A673 (cell line): ENCODE results near the gene C3orf22. TPM values are rescaled to one million over a fixed set of nuclear protein-coding genes. Genes with fewer than 3 reads are reported as not detected.

Source experiments
- BruUV-seq: library from RNA; stranded (reverse); fragments of 400-500 nt; replicated peaks from 2 replicates; lab custom pipeline; 2021; lab: Mats Ljungman, UMichigan
- CTCF ChIA-PET: fragments of 300-600 bp; sonication (Branson Sonifier 250); formaldehyde crosslinking; loops from one replicate; lab custom pipeline; 2022; ENCODE audit warnings: antibody characterized with exemption; lab: Charles Lee
- POLR2A ChIA-PET: fragments of 300-600 bp; sonication (Branson Sonifier 250); formaldehyde crosslinking; loops from one replicate; lab custom pipeline; 2022; ENCODE audit warnings: antibody characterized with exemption; ENCODE audit not compliant: low non-redundant PET; lab: Charles Lee
- DNase-seq: peaks from one replicate; pipeline ENCODE4 v3.0.0-alpha.2; 2015; ENCODE audit warnings: low spot score
- H3K27ac ChIP-seq: fragments of 200-600 bp; sonication (generic); 2 replicates; pipeline ENCODE4 v1.5.1; 2016; ENCODE audit warnings: mixed run types, low read depth, mild to moderate bottlenecking, mixed read lengths, antibody characterized with exemption, low read length; ENCODE audit not compliant: poor library complexity, severe bottlenecking
- H3K27me3 ChIP-seq: fragments of 200-600 bp; sonication (generic); replicated peaks from 2 replicates; pipeline ENCODE4 v1.6.1; 2017; ENCODE audit warnings: mixed run types, low read depth, mild to moderate bottlenecking, mixed read lengths, antibody characterized with exemption, low read length; ENCODE audit not compliant: insufficient read depth, poor library complexity
- H3K36me3 ChIP-seq: fragments of 200-600 bp; sonication (generic); 2 replicates; pipeline ENCODE4 v1.6.1; 2016; ENCODE audit warnings: mixed run types, mild to moderate bottlenecking, mixed read lengths, antibody characterized with exemption, low read length; ENCODE audit not compliant: insufficient read depth, poor library complexity, severe bottlenecking
- H3K4me1 ChIP-seq: fragments of 200-600 bp; sonication (generic); 2 replicates; pipeline ENCODE4 v1.6.1; 2017; ENCODE audit warnings: mixed run types, mild to moderate bottlenecking, mixed read lengths, antibody characterized with exemption, low read length; ENCODE audit not compliant: insufficient read depth, poor library complexity, severe bottlenecking
- H3K4me3 ChIP-seq: fragments of 200-600 bp; sonication (generic); 2 replicates; pipeline ENCODE4 v1.5.1; 2016; ENCODE audit warnings: low read depth, mixed run types, mild to moderate bottlenecking, mixed read lengths, low read length; ENCODE audit not compliant: poor library complexity, severe bottlenecking
- H3K9me3 ChIP-seq: fragments of 200-600 bp; sonication (generic); 2 replicates; pipeline ENCODE4 v1.6.1; 2016; ENCODE audit warnings: mixed run types, low read depth, mild to moderate bottlenecking, mixed read lengths, antibody characterized with exemption, low read length; ENCODE audit not compliant: poor library complexity, severe bottlenecking
- CTCF ChIP-seq: fragments of 300-800, 200-600 bp; sonication (generic); conservative IDR thresholded peaks from 2 replicates; pipeline ENCODE4 v1.5.1; 2017; ENCODE audit warnings: low read depth, mild to moderate bottlenecking, antibody characterized with exemption, low read length, moderate library complexity, mixed read lengths
- EZH2 ChIP-seq: fragments of 200-600 bp; sonication (generic); IDR thresholded peaks from 2 replicates; pipeline ENCODE4 v1.6.1; 2017; ENCODE audit warnings: borderline replicate concordance, low read depth, mild to moderate bottlenecking, mixed read lengths, antibody characterized with exemption, low read length; ENCODE audit not compliant: poor library complexity, severe bottlenecking
- intact Hi-C: fragments of 100-400 bp; cut with micrococcal nuclease; formaldehyde crosslinking; loops from one replicate; pipeline ENCODE4 v1.10.0; 2022; ENCODE audit not compliant: unreplicated experiment
- total RNA-seq: library from RNA; stranded (reverse); gene quantifications from 2 replicates; pipeline ENCODE4 v1.2.3, GENCODE V29; 2021

The C3orf22 gene
- total RNA-seq, 1 experiment from 2014 or later = not detected

- ChIA-PET CTCF (no interaction called here), POLR2A (no interaction called here)
- no TSS peak for BruUV-seq
- Histone ChIP-seq H3K27me3 (no peaks in the 10 kb centered on the region), H3K36me3 (no peaks in the 10 kb centered on the region), H3K27ac (no peak overlapping the region), H3K4me1 (peaks cover 3% of the 10 kb centered on the region), H3K4me3 (no peak overlapping the region), H3K9me3 (no peaks in the 10 kb centered on the region)
- intact Hi-C loops = no loop called here
- no peak for TF ChIP-seq EZH2
- TF ChIP-seq CTCF = no peak
- no peak for DNase-seq
Measured at GRCh38 chr3:126545544-126545943, 13.2 kb downstream of the C3orf22 start.

- Histone ChIP-seq H3K4me1 (peaks cover 7% of the 10 kb centered on the region), H3K27me3 (no peaks in the 10 kb centered on the region), H3K4me3 (no peak overlapping the region), H3K36me3 (no peaks in the 10 kb centered on the region), H3K9me3 (no peaks in the 10 kb centered on the region), H3K27ac (no peak overlapping the region)
- TF ChIP-seq CTCF (no peak), EZH2 (no peak)
- intact Hi-C loops = no loop called here
- ChIA-PET POLR2A (no interaction called here), CTCF (no interaction called here)
- no peak for DNase-seq
- BruUV-seq = no TSS peak
Measured at GRCh38 chr3:126544596-126545281, 14.0 kb downstream of the C3orf22 start.

GRCh38 chr3:126543457-126544061, 15.2 kb downstream of the C3orf22 start:
- Histone ChIP-seq H3K9me3 (no peaks in the 10 kb centered on the region), H3K27ac (no peak overlapping the region), H3K36me3 (no peaks in the 10 kb centered on the region), H3K27me3 (no peaks in the 10 kb centered on the region), H3K4me3 (no peak overlapping the region), H3K4me1 (peaks cover 7% of the 10 kb centered on the region)
- CTCF ChIA-PET = no interaction called here
- no TSS peak for BruUV-seq
- TF ChIP-seq CTCF = no peak
- TF ChIP-seq EZH2 = no peak
- intact Hi-C loops = no loop called here
- POLR2A ChIA-PET = no interaction called here
- DNase-seq = no peak
